ENCODE measurements around the gene C8A.

Gene C8A

GRCh38 chr1:56824938-56825337, 29.7 kb upstream of the C8A start:
- H3K79me2 ChIP-seq (ENCODE audit: insufficient read depth, low read length), result no peaks in the 10 kb centered on the region
- DNase-seq (no peak), ATAC-seq (ENCODE audit: insufficient read depth, low read depth) (no peak)
- H2AFZ ChIP-seq (ENCODE audit: low read depth, low read length), result no peak overlapping the region
- H3K9ac ChIP-seq (ENCODE audit: low read depth, low read length), result no peak overlapping the region
- H3K9me3 ChIP-seq (ENCODE audit: insufficient read depth, low read length, severe bottlenecking), result no peaks in the 10 kb centered on the region
- H4K20me1 ChIP-seq (ENCODE audit: insufficient read depth, low read length), result no peaks in the 10 kb centered on the region
- H3K4me3 ChIP-seq (ENCODE audit: low read depth in 1 of 2, low read length in 2 of 2), result no peak overlapping the region
- TF ChIP-seq EZH2 (IDR thresholded peaks at IDR 0.05; ENCODE audit: borderline replicate concordance, low read depth, low read length, severe bottlenecking), result no peak
- no peak for TF ChIP-seq CTCF (IDR thresholded peaks at IDR 0.05; ENCODE audit: borderline replicate concordance, extremely low read depth, low read length, poor library complexity, severe bottlenecking)
- H3K27ac ChIP-seq (ENCODE audit: low read length), result no peak overlapping the region
- H3K36me3 ChIP-seq (ENCODE audit: insufficient read depth, low read length), result no peaks in the 10 kb centered on the region
- H3K27me3 ChIP-seq (ENCODE audit: insufficient read depth, low read length, poor library complexity), result peaks cover 3% of the 10 kb centered on the region
- H3K4me1 ChIP-seq (ENCODE audit: insufficient read depth, low read length), result no peaks in the 10 kb centered on the region
- H3K4me2 ChIP-seq (ENCODE audit: insufficient read depth, low read length), result no peak overlapping the region

GRCh38 chr1:56825436-56825835, 29.2 kb upstream of the C8A start:
- Histone ChIP-seq H2AFZ (ENCODE audit: low read depth, low read length) (no peak overlapping the region), H3K27ac (ENCODE audit: low read length) (no peak overlapping the region), H3K36me3 (ENCODE audit: insufficient read depth, low read length) (no peaks in the 10 kb centered on the region), H3K27me3 (ENCODE audit: insufficient read depth, low read length, poor library complexity) (peaks cover 3% of the 10 kb centered on the region), H3K4me2 (ENCODE audit: insufficient read depth, low read length) (no peak overlapping the region), H3K9me3 (ENCODE audit: insufficient read depth, low read length, severe bottlenecking) (no peaks in the 10 kb centered on the region), H4K20me1 (ENCODE audit: insufficient read depth, low read length) (no peaks in the 10 kb centered on the region), H3K79me2 (ENCODE audit: insufficient read depth, low read length) (no peaks in the 10 kb centered on the region), H3K4me1 (ENCODE audit: insufficient read depth, low read length) (no peaks in the 10 kb centered on the region), H3K9ac (ENCODE audit: low read depth, low read length) (no peak overlapping the region), H3K4me3 (ENCODE audit: low read depth in 1 of 2, low read length in 2 of 2) (no peak overlapping the region)
- no peak for TF ChIP-seq EZH2 (IDR thresholded peaks at IDR 0.05; ENCODE audit: borderline replicate concordance, low read depth, low read length, severe bottlenecking)
- TF ChIP-seq CTCF (IDR thresholded peaks at IDR 0.05; ENCODE audit: borderline replicate concordance, extremely low read depth, low read length, poor library complexity, severe bottlenecking), result no peak
- DNase-seq (no peak), ATAC-seq (ENCODE audit: insufficient read depth, low read depth) (no peak)

GRCh38 chr1:56827711-56828110, 26.9 kb upstream of the C8A start:
- DNase-seq, result no peak
- Histone ChIP-seq H4K20me1 (ENCODE audit: insufficient read depth, low read length) (no peaks in the 10 kb centered on the region), H2AFZ (ENCODE audit: low read depth, low read length) (no peak overlapping the region), H3K4me1 (ENCODE audit: insufficient read depth, low read length) (no peaks in the 10 kb centered on the region), H3K36me3 (ENCODE audit: insufficient read depth, low read length) (no peaks in the 10 kb centered on the region), H3K4me3 (ENCODE audit: low read depth in 1 of 2, low read length in 2 of 2) (no peak overlapping the region), H3K79me2 (ENCODE audit: insufficient read depth, low read length) (no peaks in the 10 kb centered on the region), H3K27me3 (ENCODE audit: insufficient read depth, low read length, poor library complexity) (peaks cover 3% of the 10 kb centered on the region), H3K27ac (ENCODE audit: low read length) (no peak overlapping the region), H3K4me2 (ENCODE audit: insufficient read depth, low read length) (no peak overlapping the region), H3K9me3 (ENCODE audit: insufficient read depth, low read length, severe bottlenecking) (no peaks in the 10 kb centered on the region), H3K9ac (ENCODE audit: low read depth, low read length) (no peak overlapping the region)
- TF ChIP-seq CTCF (IDR thresholded peaks at IDR 0.05; ENCODE audit: borderline replicate concordance, extremely low read depth, low read length, poor library complexity, severe bottlenecking) (no peak), EZH2 (IDR thresholded peaks at IDR 0.05; ENCODE audit: borderline replicate concordance, low read depth, low read length, severe bottlenecking) (no peak)
- no peak for ATAC-seq (ENCODE audit: insufficient read depth, low read depth)

- TF ChIP-seq CTCF (IDR thresholded peaks at IDR 0.05; ENCODE audit: borderline replicate concordance, extremely low read depth, low read length, poor library complexity, severe bottlenecking) (no peak), EZH2 (IDR thresholded peaks at IDR 0.05; ENCODE audit: borderline replicate concordance, low read depth, low read length, severe bottlenecking) (no peak)
- no peak overlapping the region for H3K27ac ChIP-seq (ENCODE audit: low read length)
- no peak overlapping the region for H3K4me2 ChIP-seq (ENCODE audit: insufficient read depth, low read length)
- no peaks in the 10 kb centered on the region for H3K79me2 ChIP-seq (ENCODE audit: insufficient read depth, low read length)
- ATAC-seq (ENCODE audit: insufficient read depth, low read depth), result no peak
- DNase-seq, result no peak
- no peaks in the 10 kb centered on the region for H3K36me3 ChIP-seq (ENCODE audit: insufficient read depth, low read length)
- H4K20me1 ChIP-seq (ENCODE audit: insufficient read depth, low read length), result no peaks in the 10 kb centered on the region
- H3K4me1 ChIP-seq (ENCODE audit: insufficient read depth, low read length), result no peaks in the 10 kb centered on the region
- no peak overlapping the region for H3K9ac ChIP-seq (ENCODE audit: low read depth, low read length)
- H2AFZ ChIP-seq (ENCODE audit: low read depth, low read length), result no peak overlapping the region
- no peak overlapping the region for H3K4me3 ChIP-seq (ENCODE audit: low read depth in 1 of 2, low read length in 2 of 2)
- H3K27me3 ChIP-seq (ENCODE audit: insufficient read depth, low read length, poor library complexity), result peaks cover 5% of the 10 kb centered on the region
- no peaks in the 10 kb centered on the region for H3K9me3 ChIP-seq (ENCODE audit: insufficient read depth, low read length, severe bottlenecking)
These were observed 24.5 kb upstream of the C8A start for GRCh38 chr1:56830052-56830451.

Measured in DND-41 (cell line).